K562 (cell line): ENCODE results near the gene PES1. TPM values are rescaled to one million over a fixed set of nuclear protein-coding genes. Genes with fewer than 3 reads are reported as not detected.

Experiments used
- ARID2 ChIP-seq: fragments of 450-650 bp; IDR thresholded peaks from 2 replicates; pipeline ENCODE4 v1.6.1; 2017; ENCODE audit warnings: antibody characterized with exemption, mild to moderate bottlenecking
- ATF7 ChIP-seq: fragments of 450-650 bp; IDR thresholded peaks from 2 replicates; pipeline ENCODE4 v1.7.1; 2014; ENCODE audit warnings: mild to moderate bottlenecking, moderate library complexity
- BHLHE40 ChIP-seq: IDR thresholded peaks from 2 replicates; pipeline ENCODE4 v1.6.1; 2011; ENCODE audit warnings: low read length, improper control_type of control experiment
- CBFA2T2 ChIP-seq: fragments of 450-650 bp; conservative IDR thresholded peaks from 2 replicates; pipeline ENCODE4 v1.6.1; 2017; ENCODE audit warnings: mild to moderate bottlenecking
- ERF ChIP-seq: fragments of 450-650 bp; formaldehyde crosslinking; IDR thresholded peaks from 2 replicates; pipeline ENCODE4 v1.4.0; 2020; ENCODE audit warnings: mild to moderate bottlenecking, mixed read lengths
- FOXK2 ChIP-seq, 2 experiments: fragments of 450-650 bp; IDR thresholded peaks in 1 of 2; conservative IDR thresholded peaks in 1 of 2; 2 replicates each; pipeline ENCODE4 v1.6.1; 2016; ENCODE audit warnings: low read depth in 2 of 2, mild to moderate bottlenecking in 1 of 2
- KLF16 ChIP-seq: IDR thresholded peaks from 2 replicates; pipeline ENCODE4 v1.6.1; 2016; ENCODE audit warnings: antibody characterized with exemption
- POLR2AphosphoS5 ChIP-seq: IDR thresholded peaks from 2 replicates; pipeline ENCODE4 v1.6.1; 2011; ENCODE audit warnings: mild to moderate bottlenecking, low read depth, low read length, moderate library complexity; ENCODE audit not compliant: control insufficient read depth, insufficient read depth
- POLR3A ChIP-seq: IDR thresholded peaks from 2 replicates; pipeline ENCODE4 v1.6.1; 2011; ENCODE audit warnings: borderline replicate concordance, mild to moderate bottlenecking, moderate library complexity; ENCODE audit not compliant: insufficient read length, insufficient read depth; ENCODE audit errors: extremely low read depth
- RAD21 ChIP-seq, 2 experiments: fragments of 250-450 bp in 1 of 2; fragments of 450-650 bp in 1 of 2; sonication (Bioruptor Pico) in 1 of 2; formaldehyde crosslinking in 1 of 2; IDR thresholded peaks in 1 of 2; conservative IDR thresholded peaks in 1 of 2; 2 replicates each; pipeline versions ENCODE4 v1.4.0 to v1.8.0; 2020 to 2022; ENCODE audit warnings: mild to moderate bottlenecking in 2 of 2, moderate library complexity in 1 of 2
- SMC3 ChIP-seq: conservative IDR thresholded peaks from 2 replicates; pipeline ENCODE4 v1.6.1; 2011; ENCODE audit warnings: low read depth, low read length, improper control_type of control experiment; ENCODE audit not compliant: insufficient read depth
- STAG1 ChIP-seq: sonication (generic); formaldehyde crosslinking; IDR thresholded peaks from 2 replicates; pipeline ENCODE4 v1.5.0; 2020; ENCODE audit warnings: missing genetic modification reagents, borderline replicate concordance
- STAT5A ChIP-seq: IDR thresholded peaks from 2 replicates; pipeline ENCODE4 v1.6.1; 2012; ENCODE audit warnings: low read length, inconsistent platforms, borderline replicate concordance
- XRCC5 ChIP-seq: fragments of 200-400 bp; formaldehyde crosslinking; IDR thresholded peaks from 2 replicates; pipeline ENCODE4 v1.6.1; 2017; ENCODE audit warnings: low read depth, mild to moderate bottlenecking, low read length
- ZBTB7A ChIP-seq: IDR thresholded peaks from 2 replicates; pipeline ENCODE4 v1.6.1; 2011; ENCODE audit warnings: low read depth, mild to moderate bottlenecking, low read length, moderate library complexity, borderline replicate concordance; ENCODE audit not compliant: control insufficient read depth
- ZKSCAN1 ChIP-seq: fragments of 150-350 bp; IDR thresholded peaks from 2 replicates; pipeline ENCODE4 v1.6.1; 2016; ENCODE audit warnings: low read depth, low read length
- polyA plus RNA-seq, 8 experiments: library from polyadenylated mRNA; depleted of rRNA in 4 of 8; stranded (reverse) in 5 of 8; unstranded in 3 of 8; fragments of >200 nt; fragmentation: Nextera tagmentation in 2 of 8; fragmentation: Illumina TruSeq in 1 of 8; extraction: Ambion mirVana in 2 of 8; extraction: Trizol in 1 of 8; gene quantifications; 2 replicates each; pipeline versions ENCODE4 v1.2.1 to v1.2.3, GENCODE V29; 2011 to 2014; ENCODE audit warnings: inconsistent platforms in 1 of 8, missing spikeins in 1 of 8
- total RNA-seq, 7 experiments: library from RNA; depleted of rRNA in 6 of 7; stranded (reverse); fragments of >200 nt in 6 of 7; fragmentation: Illumina TruSeq in 2 of 7; extraction: Trizol in 2 of 7; gene quantifications; 2 replicates each; pipeline versions ENCODE4 v1.2.1 to v1.2.3, GENCODE V29; 2011 to 2021; ENCODE audit warnings: low replicate concordance in 1 of 7
- TF ChIP-seq, protein P1 (sequence below): IDR thresholded peaks from 2 replicates; pipeline ENCODE4 v1.6.1; 2014; ENCODE audit warnings: antibody characterized with exemption
- TF ChIP-seq, protein P2 (sequence below): IDR thresholded peaks from 2 replicates; pipeline ENCODE4 v1.6.1; 2011; ENCODE audit warnings: borderline replicate concordance, low read depth, mild to moderate bottlenecking, moderate library complexity, low read length; ENCODE audit not compliant: insufficient read depth, poor library complexity, severe bottlenecking
- TF ChIP-seq, protein P3 (sequence below): fragments of 450-650 bp; formaldehyde crosslinking; IDR thresholded peaks from 2 replicates; pipeline ENCODE4 v1.4.0; 2020; ENCODE audit warnings: mild to moderate bottlenecking, moderate library complexity

The PES1 gene
- total and polyA plus RNA-seq, 9 of the 15 experiments (the other 6 are each of a cell fraction or from before 2014, with no cell fraction given) = 6.5 to 158 (median 94.3) TPM

DNA sequence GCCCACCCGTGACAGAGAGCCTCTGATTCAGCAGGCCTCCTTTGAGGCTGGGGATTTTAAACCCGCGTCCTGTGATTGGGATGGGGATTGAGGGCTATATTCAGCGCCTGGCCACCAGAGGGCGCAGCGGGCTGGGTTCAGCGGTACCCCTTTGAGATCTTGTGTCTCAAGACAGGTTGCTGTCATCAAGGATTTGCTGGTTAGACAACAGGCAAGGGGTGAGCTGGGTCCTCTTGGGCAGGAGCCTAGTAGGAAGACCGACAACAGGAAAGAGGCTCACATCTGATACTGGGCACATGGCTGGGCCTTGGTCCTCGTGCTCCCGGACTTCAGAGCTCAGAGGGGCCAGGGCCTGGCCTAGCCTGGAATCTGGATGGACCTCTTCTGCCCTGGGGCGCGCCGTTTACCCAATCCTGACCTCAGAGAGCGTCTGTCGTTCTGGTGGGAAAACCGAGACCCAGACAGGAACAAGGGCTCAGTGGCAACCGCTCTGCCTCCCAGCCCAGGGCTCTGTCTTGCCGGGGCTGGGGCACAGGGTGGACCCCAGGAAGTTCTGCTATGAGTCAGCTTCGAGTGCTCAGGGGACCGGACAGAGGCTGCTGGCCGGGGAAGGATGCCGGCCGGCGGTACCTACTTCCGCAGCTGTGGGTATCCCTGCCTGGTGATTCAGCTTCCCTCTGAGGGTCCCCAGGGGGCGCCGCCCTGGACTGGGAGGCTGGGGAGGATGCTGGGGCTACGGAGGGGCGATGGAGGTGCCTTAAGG, 42.9 kb upstream of the PES1 start (continued):
- TF ChIP-seq, protein P1, sequence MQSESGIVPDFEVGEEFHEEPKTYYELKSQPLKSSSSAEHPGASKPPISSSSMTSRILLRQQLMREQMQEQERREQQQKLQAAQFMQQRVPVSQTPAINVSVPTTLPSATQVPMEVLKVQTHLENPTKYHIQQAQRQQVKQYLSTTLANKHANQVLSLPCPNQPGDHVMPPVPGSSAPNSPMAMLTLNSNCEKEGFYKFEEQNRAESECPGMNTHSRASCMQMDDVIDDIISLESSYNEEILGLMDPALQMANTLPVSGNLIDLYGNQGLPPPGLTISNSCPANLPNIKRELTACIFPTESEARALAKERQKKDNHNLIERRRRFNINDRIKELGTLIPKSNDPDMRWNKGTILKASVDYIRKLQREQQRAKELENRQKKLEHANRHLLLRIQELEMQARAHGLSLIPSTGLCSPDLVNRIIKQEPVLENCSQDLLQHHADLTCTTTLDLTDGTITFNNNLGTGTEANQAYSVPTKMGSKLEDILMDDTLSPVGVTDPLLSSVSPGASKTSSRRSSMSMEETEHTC = peak; percentile 59; the same call in 1 of the 2 replicates
- no peak for TF ChIP-seq ERF
- no peak for TF ChIP-seq ZKSCAN1
- 0 out of 2 replicates have a peak, but pooled peaks have one; percentile 45 for TF ChIP-seq XRCC5
- TF ChIP-seq STAT5A = no peak
- 0 out of 2 replicates have a peak, but pooled peaks have one; percentile 32 for TF ChIP-seq KLF16
- no peak for TF ChIP-seq POLR3A
- no peak for TF ChIP-seq CBFA2T2
- peak; percentile 47; the same call in 1 of the 2 replicates for TF ChIP-seq ZBTB7A
- peak; percentile 65 for TF ChIP-seq ARID2
- no peak for TF ChIP-seq POLR2AphosphoS5
- peak; percentile 78 to 89 for TF ChIP-seq RAD21 (CRISPR knock-in tag; conservative IDR thresholded peaks at IDR 0.05 in 1 of 2, IDR thresholded peaks at IDR 0.05 in 1 of 2)
- peak; percentile 83 for TF ChIP-seq SMC3
- TF ChIP-seq ATF7 = peak; percentile 24; the same call in 1 of the 2 replicates
- peak; percentile 81; the same call in 1 of the 2 replicates for TF ChIP-seq STAG1
- TF ChIP-seq FOXK2 (conservative IDR thresholded peaks at IDR 0.05 in 1 of 2, IDR thresholded peaks at IDR 0.05 in 1 of 2; ENCODE audit: low read depth in 2 of 2) = peak; percentile 47 to 55; a peak in 2 of 4 replicates
- TF ChIP-seq BHLHE40 = peak; percentile 67
- TF ChIP-seq, protein P2, sequence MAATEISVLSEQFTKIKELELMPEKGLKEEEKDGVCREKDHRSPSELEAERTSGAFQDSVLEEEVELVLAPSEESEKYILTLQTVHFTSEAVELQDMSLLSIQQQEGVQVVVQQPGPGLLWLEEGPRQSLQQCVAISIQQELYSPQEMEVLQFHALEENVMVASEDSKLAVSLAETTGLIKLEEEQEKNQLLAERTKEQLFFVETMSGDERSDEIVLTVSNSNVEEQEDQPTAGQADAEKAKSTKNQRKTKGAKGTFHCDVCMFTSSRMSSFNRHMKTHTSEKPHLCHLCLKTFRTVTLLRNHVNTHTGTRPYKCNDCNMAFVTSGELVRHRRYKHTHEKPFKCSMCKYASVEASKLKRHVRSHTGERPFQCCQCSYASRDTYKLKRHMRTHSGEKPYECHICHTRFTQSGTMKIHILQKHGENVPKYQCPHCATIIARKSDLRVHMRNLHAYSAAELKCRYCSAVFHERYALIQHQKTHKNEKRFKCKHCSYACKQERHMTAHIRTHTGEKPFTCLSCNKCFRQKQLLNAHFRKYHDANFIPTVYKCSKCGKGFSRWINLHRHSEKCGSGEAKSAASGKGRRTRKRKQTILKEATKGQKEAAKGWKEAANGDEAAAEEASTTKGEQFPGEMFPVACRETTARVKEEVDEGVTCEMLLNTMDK = peak; percentile 60
- TF ChIP-seq, protein P3, sequence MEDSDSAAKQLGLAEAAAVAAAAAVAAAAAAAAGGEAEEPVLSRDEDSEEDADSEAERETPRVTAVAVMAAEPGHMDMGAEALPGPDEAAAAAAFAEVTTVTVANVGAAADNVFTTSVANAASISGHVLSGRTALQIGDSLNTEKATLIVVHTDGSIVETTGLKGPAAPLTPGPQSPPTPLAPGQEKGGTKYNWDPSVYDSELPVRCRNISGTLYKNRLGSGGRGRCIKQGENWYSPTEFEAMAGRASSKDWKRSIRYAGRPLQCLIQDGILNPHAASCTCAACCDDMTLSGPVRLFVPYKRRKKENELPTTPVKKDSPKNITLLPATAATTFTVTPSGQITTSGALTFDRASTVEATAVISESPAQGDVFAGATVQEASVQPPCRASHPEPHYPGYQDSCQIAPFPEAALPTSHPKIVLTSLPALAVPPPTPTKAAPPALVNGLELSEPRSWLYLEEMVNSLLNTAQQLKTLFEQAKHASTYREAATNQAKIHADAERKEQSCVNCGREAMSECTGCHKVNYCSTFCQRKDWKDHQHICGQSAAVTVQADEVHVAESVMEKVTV (CRISPR knock-in tag) = peak; percentile 77
